SIG-M5 (cell line): Measurements from ENCODE around the gene CEACAM18.
"Not testable (repeated sequence)": the region's sequence is repeated elsewhere in the genome, so short reads cannot be mapped to it uniquely, and the experiment has no call there.

ENCODE experiments used
- DNase-seq: peaks from one replicate; lab custom pipeline; 2025; lab: John Stamatoyannopoulos, UW

Gene CEACAM18

DNA sequence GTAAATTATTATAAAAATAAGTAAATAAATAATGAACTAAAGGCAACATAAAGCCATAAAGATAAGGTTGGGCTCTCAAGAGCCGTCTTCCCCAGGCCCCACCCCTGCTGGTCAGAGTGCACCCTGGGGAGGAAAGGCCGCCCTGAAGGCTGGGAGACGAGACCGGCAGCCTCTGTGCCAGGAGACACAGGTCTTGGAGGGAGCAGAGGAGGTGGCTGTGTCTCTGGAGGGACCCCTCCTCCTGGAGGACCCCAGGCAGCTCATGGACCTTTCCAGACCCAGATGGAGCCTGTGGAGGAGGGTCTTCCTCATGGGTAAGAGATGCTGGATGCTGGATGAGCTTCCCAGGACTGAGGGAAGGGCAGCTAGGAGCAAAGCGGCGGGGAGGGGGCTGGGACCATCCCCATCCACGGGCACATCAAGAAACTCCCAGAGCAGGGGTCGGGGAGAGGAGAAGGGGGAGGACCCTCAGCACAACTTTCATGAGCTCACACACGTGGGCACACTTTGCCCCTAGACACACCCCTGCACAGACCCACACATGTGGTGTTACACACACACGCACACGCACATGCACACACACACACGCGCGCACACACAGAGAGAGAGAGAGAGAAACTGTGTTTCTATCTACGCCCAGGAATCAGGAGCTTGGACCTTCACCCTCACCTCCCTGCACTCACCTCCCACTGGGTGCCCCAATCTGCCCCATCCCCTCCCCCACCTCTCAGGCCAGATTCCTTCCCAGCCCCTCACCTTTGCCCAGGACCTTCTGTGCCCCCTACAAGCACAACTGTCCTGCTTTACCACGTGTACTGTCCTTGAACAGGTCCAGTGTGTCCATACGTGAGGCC lies at the start of gene CEACAM18:
Gene CEACAM18 (plus strand): TSS at position 159 of the 854 bp plus-strand sequence.
- no peak for DNase-seq

DNA sequence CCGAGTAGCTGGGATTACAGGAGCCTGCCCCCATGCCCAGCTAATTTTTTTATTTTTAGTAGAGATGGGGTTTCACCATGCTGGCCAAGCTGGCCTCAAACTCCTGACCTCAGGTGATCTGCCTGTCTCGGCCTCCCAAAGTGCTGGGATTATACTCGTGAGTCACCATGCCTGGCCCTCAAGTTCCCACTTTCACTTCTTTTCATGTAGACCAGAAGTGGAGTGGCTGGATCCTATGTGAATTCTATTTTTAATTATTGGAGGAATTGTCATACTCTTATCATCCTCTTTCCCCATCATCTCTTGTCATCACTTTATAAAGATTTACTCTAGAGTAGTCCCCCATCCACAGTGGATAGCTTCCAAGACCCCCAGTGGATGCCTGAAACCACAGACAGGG lies 48.1 kb upstream of the CEACAM18 start:
- no peak for DNase-seq

DNA sequence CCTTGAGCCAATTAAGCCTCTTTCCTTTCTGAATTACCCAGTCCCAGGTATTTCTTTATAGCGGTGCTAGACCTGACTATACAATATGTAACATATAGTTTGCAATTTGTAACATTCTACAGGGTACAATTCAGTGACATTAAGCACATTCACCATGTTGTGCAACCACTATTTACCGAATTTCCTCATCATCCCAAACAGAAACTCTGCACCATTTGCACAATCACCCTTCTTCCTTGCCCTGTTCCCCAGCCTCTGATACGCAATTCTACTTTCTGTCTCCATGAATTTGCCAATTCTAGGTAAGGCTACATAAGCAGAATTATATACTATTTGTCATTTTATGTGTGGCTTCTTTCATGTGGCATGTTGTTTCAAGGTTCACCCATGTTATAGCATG lies 47.2 kb upstream of the CEACAM18 start:
- DNase-seq: no peak

DNA sequence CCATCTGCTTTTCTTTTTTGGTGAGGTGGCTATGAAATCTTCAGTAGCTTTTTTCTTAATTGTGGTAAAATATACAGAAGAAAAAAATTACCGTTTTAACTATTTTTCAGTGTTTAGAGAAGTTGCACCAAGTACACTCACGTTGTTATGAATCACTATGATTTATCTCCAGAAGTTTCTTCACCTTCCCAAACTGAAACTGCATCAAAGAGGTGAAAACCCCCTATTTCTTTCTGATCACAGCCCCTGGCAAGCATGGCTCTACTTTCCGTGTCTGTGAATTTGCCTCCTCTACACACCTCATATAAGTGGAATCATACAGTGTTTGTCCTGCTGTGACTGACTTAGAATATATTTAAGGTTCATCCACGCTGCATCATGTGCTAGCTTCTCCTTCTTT lies 45.3 kb upstream of the CEACAM18 start:
- no peak for DNase-seq

- DNase-seq: no peak
Measured at GRCh38 chr19:51434456-51434855, 43.9 kb upstream of the CEACAM18 start.

GRCh38 chr19:51439021-51439465 lies 39.3 kb upstream of the CEACAM18 start:
- DNase-seq: no peak

DNA sequence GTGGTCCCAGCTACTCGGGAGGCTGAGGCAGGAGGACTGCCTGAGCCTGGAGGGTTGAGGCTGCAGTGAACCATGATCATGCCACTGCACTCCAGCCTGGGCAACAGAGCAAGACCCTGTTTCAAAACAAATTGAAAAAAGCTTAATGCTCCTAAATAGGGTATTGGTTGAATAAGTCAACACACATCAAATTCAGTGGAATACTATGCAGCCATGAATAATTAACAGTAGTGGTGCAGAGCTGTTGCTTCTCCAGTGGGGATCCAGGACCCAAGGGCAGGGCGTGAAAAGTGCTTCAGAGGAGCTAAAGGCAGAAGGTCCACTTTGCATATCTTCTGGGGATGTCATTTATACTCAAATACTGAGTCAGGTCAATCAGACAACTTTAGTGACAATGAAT lies 38.3 kb upstream of the CEACAM18 start:
- no peak for DNase-seq

DNA sequence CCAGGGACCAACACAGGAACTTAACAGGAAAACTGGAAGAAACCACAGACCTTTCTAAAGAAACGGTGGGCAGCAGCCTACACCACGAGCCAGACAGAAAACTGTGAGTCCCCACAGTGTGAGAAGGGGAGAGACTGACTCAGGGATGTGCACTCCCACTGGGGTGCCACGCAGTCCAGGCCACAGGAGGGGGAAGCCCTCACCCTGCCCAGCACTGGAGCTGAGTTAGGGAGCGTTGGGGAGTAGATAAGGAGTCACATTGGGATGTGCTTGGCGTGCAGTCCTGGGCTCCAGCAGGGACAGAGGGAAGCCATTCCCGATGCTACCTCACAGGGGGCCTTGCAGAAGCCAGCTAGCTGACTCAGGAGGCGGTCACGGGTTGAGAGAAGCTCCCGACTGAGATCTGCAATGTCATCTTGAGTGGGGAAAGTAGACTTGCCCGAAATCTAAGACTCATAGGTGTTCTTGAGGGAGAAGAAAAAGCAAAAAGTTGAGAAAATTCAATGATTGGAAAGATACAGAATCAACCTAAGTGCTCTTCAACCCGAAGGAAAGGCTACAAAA lies 37.4 kb upstream of the CEACAM18 start:
- no peak for DNase-seq

DNA sequence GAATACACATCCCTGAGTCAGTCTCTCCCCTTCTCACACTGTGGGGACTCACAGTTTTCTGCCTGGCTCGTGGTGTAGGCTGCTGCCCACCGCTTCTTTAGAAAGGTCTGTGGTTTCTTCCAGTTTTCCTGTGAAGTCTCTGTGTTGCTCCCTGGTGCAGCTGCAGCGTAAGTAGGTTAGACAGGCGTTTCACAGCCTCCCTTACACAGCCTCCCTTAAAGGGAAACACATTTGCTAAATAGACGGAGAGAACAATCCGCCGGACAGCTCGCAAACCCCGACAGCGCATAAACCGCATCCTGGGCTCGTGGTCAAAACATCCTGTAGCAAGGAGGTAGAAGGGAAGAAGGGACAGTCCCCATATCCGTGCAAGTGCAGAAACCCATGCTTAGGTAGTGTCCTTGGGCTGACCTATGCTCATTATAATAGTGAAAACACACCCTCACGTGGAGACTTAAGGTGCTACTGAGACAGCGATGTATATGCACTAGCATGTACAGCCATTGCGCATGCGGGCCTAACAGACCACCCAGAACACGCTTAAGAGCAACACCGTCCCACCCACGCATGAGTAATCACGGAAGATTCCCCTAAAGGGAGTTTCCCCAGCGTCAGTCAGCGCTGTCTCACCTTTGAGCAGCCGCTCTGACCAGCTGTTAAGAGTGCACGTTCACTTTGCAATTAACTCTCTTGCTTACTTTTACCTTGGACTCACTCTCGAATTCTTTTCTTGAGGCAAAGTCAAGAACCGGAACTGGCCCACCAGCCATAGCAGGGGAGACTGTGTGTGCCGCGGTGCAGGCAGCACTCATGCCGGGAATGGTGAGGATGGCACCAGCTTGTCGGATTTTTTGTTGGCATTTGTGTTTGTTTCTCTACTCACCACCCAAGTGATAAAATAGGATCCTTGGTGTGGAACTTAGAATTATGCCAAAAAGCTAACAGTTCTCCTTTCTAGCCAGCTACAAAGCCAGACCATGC lies 36.6 kb upstream of the CEACAM18 start:
- no peak for DNase-seq

DNA sequence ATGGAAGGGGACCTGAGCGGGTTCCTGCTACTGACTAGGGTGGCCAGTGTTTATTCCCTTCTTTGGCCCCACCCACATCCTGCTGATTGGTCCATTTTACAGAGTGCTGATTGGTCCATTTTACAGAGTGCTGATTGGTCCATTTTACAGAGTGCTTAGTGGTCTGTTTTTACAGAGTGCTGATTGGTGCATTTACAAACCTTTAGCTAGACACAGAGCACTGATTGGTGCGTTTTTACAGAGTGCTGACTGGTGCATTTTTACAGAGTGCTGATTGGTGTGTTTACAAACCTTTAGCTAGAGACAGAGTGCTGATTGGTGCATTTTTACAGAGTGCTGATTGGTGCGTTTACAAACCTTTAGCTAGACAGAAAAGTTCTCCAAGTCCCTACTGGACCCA lies 30.8 kb upstream of the CEACAM18 start:
- DNase-seq: not testable (repeated sequence)

DNA sequence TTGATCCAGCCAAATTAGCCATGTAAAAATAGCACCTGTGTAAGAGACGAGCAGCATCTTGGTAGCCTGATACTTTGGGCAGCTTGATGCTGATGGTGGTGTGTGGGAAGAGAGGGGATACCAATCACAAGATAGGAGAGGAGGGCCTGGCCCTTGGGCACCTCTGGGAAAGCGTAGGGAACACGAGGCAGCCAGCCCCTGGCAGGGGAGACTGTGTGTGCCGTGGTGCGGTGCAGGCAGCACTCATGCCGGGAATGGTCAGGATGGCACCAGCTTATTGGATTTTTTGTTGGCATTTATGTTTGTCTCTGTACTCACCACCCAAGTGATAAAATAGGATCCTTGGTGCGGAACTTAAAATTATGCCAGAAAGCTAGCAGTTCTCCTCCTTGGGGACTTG lies 30.3 kb upstream of the CEACAM18 start:
- DNase-seq: no peak

DNA sequence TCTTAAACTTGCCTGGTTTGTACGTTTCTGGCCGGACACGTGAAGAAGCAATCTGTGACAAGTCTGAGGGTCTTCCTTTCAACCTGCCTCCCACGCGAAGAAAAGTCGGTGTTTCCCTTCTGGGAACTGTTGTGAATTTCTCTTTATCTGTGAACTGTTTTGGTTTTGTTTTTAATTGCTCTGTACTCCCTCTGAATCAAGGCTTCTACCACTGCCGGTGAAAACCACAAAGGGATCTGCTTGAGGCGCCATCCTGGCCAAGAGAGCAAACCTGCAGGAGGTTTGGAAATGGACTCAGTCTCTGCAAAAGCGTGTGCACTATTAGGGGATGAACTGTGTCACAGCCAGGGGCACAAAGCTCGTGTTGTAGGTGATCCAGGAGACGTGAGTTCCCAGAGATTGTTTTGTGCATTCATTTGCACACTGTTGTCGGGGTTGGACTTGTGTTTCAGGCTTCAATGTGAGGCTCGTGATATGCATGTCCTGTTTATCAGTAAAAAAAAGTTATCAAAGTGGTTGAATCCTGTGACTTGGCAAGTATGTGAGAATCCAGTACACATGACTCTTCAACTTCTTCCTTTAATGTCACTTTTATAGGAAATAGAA lies 29.8 kb upstream of the CEACAM18 start:
- DNase-seq: no peak

DNA sequence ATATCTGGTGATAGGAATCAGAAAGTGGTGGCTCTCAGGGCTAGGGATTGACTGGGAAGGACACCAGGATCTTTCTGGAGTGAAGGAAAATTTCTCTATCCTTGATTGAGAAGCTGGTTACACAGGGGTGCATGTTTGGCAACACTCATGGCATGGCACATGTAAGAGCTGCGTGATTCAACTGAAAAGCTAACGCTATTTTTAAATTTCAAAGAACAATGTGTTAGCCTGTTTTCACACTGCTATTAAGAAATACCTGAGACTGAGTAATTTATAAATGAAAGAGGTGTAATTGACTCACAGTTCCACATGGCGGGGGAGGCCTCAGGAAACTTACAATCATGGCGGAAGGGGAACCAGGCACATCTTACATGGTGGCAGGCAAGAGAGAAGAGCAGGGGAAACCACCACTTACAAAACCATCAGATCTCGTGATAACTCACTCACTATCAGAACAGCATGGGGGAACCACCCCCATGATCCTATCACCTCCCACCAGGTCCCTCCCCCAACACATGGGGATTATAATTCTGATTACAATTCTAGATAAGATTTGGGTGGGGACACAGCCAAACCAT lies 27.5 kb upstream of the CEACAM18 start:
- no peak for DNase-seq

DNA sequence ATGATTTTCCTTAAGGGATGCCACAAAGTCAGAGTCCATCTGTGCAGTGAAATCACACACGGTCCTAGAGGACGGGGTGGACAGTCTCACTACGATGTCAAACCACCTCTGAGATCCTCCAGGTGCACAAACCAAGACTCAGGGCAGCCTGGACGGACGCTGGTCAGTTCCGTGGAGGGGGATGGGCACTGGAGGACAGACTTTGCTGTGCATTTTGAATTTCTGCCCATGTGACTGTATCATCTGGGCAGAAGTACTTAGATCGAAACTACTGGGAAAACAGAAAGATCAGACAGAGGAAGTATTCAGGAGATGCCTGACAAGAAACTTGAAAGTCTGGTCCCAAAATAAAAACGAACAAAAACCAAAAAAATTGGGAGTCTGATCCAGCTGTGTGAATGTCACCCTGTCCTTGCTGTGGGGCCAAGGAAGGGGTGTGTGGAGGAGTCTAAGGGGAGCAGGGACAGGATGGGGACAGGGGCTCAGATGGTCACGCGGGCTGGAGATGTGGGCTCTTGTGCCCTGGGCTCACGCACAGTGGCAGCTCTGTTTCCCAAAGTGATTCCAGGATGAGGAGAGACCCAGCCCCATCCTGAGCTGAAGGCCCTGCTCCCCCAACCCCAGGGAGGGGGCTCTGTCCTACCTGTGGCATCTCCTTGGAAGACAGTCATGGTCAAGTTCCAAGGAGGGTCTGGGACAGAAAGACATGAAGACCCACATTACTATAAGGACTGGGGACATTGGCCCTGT lies 21.6 kb upstream of the CEACAM18 start:
- no peak for DNase-seq

- no peak for DNase-seq
Measured at GRCh38 chr19:51457351-51458013, 20.9 kb upstream of the CEACAM18 start.

- no peak for DNase-seq
Measured at GRCh38 chr19:51458051-51458645, 20.2 kb upstream of the CEACAM18 start, which contains the start of gene SIGLEC8. TSS of gene SIGLEC8 (minus strand) at chr19:51458454. CDS start at chr19:51458387, 67 bp downstream.

DNA sequence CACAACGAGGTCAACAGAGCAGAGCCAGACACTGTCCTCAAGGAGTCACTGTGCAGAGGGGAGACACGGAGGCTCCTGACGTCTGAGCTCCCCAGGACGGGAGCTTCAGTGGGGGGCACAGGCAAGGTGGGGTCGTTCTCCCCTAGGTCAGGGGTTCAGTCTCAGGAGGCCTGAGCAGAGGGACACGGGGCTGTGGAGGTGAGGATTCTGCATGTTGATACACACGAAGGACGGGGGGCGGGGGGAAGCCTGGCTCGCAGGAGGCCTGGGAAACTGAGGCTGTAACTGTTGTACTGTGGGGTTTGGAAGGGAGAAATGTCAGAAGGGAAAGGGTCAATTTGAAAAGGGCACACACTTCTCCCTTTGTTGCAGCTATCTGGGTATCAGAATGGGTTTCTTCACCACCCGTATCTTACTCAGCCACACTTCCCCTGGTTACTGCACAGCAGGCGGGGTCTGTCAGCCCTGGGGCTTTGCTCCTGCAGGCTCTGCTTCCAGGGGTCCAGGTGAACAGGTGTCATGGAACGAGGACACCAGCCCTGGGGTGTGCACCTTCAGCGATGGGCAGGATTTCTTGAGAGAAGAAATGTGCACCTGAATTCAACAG lies 19.3 kb upstream of the CEACAM18 start:
- no peak for DNase-seq

GRCh38 chr19:51460164-51460992 lies 18.0 kb upstream of the CEACAM18 start:
- no peak for DNase-seq
